ENCODE data around the gene TBCK. TPM values are rescaled to one million over a fixed set of nuclear protein-coding genes. Genes with fewer than 3 reads are reported as not detected.

The TBCK gene
- total and polyA plus RNA-seq, 2 of the 13 experiments (the other 11 are each of a cell fraction or from before 2014, with no cell fraction given): 51.0 to 62.4 TPM

DNA sequence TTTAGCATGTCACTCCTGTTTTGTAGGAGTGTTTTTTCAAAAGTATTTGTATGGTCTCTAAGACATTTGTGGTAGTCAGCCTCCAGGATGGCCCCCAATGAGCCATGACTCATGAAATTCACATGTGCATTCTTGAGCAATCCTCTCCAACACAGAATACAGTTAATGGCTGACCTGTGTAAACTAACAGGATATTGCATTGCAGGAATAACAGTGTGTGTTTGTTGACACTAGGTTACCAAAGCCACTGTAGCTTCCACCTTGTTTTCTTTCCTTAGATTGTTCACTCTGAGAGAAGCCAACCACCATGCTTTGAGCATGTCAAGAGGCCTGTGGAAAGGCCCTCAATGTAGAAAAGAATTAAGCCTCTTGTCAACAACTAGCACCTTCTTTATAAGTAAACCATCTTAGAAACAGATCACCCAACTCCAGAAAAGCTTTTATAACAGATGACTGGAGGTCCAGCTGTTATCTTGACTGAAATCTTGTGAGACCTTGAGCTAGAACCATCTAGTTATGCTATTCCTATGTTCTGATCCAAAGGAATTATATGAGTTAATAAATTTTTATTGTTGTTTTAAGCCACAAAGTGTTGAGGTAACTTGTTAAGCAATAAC is 28.5 kb downstream of the TBCK start (continued):
- TF ChIP-seq, protein P1, sequence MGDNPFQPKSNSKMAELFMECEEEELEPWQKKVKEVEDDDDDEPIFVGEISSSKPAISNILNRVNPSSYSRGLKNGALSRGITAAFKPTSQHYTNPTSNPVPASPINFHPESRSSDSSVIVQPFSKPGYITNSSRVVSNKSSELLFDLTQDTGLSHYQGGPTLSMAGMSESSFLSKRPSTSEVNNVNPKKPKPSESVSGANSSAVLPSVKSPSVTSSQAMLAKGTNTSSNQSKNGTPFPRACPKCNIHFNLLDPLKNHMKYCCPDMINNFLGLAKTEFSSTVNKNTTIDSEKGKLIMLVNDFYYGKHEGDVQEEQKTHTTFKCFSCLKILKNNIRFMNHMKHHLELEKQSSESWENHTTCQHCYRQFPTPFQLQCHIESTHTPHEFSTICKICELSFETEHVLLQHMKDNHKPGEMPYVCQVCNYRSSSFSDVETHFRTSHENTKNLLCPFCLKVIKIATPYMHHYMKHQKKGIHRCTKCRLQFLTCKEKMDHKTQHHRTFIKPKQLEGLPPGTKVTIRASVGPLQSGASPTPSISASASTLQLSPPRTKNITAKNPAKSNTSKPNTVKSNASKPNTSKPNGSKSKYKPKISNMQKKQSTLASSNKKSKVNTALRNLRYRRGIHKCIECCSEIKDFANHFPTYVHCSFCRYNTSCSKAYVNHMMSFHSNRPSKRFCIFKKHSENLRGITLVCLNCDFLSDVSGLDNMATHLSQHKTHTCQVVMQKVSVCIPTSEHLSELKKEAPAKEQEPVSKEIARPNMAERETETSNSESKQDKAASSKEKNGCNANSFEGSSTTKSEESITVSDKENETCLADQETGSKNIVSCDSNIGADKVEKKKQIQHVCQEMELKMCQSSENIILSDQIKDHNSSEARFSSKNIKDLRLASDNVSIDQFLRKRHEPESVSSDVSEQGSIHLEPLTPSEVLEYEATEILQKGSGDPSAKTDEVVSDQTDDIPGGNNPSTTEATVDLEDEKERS (CRISPR knock-in tag; IDR thresholded peaks at IDR 0.05): peak; percentile 85
- TF ChIP-seq ZNF382 (CRISPR knock-in tag; IDR thresholded peaks at IDR 0.05; ENCODE audit: borderline replicate concordance) (no peak), ZFX (CRISPR knock-in tag; IDR thresholded peaks at IDR 0.05; ENCODE audit: low read depth) (peak; percentile 66), RORA (CRISPR knock-in tag; IDR thresholded peaks at IDR 0.05) (no peak), POGZ (CRISPR knock-in tag; IDR thresholded peaks at IDR 0.05) (peak; percentile 99), ZFP1 (CRISPR knock-in tag; IDR thresholded peaks at IDR 0.05) (peak; percentile 88), HDAC2 (CRISPR knock-in tag; IDR thresholded peaks at IDR 0.05) (peak; percentile 95), NFIC (IDR thresholded peaks at IDR 0.05; ENCODE audit: low read length) (peak; percentile 96), BCL6 (CRISPR knock-in tag; IDR thresholded peaks at IDR 0.05) (peak; percentile 86)
- TF ChIP-seq, protein P2, sequence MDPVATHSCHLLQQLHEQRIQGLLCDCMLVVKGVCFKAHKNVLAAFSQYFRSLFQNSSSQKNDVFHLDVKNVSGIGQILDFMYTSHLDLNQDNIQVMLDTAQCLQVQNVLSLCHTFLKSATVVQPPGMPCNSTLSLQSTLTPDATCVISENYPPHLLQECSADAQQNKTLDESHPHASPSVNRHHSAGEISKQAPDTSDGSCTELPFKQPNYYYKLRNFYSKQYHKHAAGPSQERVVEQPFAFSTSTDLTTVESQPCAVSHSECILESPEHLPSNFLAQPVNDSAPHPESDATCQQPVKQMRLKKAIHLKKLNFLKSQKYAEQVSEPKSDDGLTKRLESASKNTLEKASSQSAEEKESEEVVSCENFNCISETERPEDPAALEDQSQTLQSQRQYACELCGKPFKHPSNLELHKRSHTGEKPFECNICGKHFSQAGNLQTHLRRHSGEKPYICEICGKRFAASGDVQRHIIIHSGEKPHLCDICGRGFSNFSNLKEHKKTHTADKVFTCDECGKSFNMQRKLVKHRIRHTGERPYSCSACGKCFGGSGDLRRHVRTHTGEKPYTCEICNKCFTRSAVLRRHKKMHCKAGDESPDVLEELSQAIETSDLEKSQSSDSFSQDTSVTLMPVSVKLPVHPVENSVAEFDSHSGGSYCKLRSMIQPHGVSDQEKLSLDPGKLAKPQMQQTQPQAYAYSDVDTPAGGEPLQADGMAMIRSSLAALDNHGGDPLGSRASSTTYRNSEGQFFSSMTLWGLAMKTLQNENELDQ (CRISPR knock-in tag; IDR thresholded peaks at IDR 0.05; ENCODE audit: borderline replicate concordance): no peak
- TF ChIP-seq, protein P3, sequence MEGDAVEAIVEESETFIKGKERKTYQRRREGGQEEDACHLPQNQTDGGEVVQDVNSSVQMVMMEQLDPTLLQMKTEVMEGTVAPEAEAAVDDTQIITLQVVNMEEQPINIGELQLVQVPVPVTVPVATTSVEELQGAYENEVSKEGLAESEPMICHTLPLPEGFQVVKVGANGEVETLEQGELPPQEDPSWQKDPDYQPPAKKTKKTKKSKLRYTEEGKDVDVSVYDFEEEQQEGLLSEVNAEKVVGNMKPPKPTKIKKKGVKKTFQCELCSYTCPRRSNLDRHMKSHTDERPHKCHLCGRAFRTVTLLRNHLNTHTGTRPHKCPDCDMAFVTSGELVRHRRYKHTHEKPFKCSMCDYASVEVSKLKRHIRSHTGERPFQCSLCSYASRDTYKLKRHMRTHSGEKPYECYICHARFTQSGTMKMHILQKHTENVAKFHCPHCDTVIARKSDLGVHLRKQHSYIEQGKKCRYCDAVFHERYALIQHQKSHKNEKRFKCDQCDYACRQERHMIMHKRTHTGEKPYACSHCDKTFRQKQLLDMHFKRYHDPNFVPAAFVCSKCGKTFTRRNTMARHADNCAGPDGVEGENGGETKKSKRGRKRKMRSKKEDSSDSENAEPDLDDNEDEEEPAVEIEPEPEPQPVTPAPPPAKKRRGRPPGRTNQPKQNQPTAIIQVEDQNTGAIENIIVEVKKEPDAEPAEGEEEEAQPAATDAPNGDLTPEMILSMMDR (CRISPR knock-in tag; IDR thresholded peaks at IDR 0.05): no peak
- TF ChIP-seq, protein P4, sequence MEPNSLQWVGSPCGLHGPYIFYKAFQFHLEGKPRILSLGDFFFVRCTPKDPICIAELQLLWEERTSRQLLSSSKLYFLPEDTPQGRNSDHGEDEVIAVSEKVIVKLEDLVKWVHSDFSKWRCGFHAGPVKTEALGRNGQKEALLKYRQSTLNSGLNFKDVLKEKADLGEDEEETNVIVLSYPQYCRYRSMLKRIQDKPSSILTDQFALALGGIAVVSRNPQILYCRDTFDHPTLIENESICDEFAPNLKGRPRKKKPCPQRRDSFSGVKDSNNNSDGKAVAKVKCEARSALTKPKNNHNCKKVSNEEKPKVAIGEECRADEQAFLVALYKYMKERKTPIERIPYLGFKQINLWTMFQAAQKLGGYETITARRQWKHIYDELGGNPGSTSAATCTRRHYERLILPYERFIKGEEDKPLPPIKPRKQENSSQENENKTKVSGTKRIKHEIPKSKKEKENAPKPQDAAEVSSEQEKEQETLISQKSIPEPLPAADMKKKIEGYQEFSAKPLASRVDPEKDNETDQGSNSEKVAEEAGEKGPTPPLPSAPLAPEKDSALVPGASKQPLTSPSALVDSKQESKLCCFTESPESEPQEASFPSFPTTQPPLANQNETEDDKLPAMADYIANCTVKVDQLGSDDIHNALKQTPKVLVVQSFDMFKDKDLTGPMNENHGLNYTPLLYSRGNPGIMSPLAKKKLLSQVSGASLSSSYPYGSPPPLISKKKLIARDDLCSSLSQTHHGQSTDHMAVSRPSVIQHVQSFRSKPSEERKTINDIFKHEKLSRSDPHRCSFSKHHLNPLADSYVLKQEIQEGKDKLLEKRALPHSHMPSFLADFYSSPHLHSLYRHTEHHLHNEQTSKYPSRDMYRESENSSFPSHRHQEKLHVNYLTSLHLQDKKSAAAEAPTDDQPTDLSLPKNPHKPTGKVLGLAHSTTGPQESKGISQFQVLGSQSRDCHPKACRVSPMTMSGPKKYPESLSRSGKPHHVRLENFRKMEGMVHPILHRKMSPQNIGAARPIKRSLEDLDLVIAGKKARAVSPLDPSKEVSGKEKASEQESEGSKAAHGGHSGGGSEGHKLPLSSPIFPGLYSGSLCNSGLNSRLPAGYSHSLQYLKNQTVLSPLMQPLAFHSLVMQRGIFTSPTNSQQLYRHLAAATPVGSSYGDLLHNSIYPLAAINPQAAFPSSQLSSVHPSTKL (CRISPR knock-in tag; IDR thresholded peaks at IDR 0.05): peak; percentile 99
- TF ChIP-seq, protein P5, sequence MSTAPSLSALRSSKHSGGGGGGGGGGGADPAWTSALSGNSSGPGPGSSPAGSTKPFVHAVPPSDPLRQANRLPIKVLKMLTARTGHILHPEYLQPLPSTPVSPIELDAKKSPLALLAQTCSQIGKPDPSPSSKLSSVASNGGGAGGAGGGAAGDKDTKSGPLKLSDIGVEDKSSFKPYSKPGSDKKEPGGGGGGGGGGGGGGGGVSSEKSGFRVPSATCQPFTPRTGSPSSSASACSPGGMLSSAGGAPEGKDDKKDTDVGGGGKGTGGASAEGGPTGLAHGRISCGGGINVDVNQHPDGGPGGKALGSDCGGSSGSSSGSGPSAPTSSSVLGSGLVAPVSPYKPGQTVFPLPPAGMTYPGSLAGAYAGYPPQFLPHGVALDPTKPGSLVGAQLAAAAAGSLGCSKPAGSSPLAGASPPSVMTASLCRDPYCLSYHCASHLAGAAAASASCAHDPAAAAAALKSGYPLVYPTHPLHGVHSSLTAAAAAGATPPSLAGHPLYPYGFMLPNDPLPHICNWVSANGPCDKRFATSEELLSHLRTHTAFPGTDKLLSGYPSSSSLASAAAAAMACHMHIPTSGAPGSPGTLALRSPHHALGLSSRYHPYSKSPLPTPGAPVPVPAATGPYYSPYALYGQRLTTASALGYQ (CRISPR knock-in tag; IDR thresholded peaks at IDR 0.05): peak; percentile 74; the same call in 1 of the 2 replicates
- TF ChIP-seq, protein P6, sequence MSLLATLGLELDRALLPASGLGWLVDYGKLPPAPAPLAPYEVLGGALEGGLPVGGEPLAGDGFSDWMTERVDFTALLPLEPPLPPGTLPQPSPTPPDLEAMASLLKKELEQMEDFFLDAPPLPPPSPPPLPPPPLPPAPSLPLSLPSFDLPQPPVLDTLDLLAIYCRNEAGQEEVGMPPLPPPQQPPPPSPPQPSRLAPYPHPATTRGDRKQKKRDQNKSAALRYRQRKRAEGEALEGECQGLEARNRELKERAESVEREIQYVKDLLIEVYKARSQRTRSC (CRISPR knock-in tag; IDR thresholded peaks at IDR 0.05; ENCODE audit: low read depth): no peak
